Adrenal gland (tissue), 5 donors: Measurements from ENCODE around the gene ASB18.

Experiments
- CTCF ChIP-seq, 6 experiments: fragments of 450-650 bp in 4 of 6; fragments of 200-600 bp in 2 of 6; sonication (generic) in 1 of 6; IDR thresholded peaks; 1 replicate in 5 of 6; 2 replicates in 1 of 6; pipeline versions ENCODE4 v1.5.1 to v1.8.0; 2016 to 2021; ENCODE audit warnings: antibody characterized with exemption in 6 of 6, mild to moderate bottlenecking in 2 of 6, moderate library complexity in 1 of 6
- POLR2A ChIP-seq, 2 donors: fragments of 450-650 bp; IDR thresholded peaks; one replicate each; pipeline ENCODE4 v1.6.1; 2017; ENCODE audit warnings: antibody characterized with exemption in 2 of 2, mild to moderate bottlenecking in 2 of 2, moderate library complexity in 1 of 2
- donor health status: DM: no; HTN: no; CAD: no.

DNA sequence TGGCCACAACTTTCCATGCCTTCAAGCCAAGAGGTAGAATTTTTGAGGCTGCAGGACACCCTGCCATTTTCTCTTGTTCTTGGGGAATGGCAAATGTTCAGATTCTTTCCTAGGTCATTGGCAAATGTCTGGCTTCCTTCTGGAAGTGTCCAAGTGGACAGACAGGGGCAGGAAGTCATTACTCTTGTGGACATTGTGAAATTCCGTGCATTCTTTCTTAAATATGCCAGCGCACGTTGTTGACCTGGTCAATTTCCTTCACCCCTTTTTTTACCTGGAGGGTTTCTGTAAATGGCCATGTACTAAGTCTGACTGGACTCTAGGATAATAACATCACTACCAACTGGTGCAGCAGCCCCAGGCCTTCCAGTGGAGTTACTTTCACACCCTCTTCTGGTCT lies 13.9 kb downstream of the ASB18 start:
- no peak for TF ChIP-seq CTCF (IDR thresholded peaks at IDR 0.05)
- no peak for TF ChIP-seq POLR2A (IDR thresholded peaks at IDR 0.05)
